ENCODE measurements around the gene ODF2L.

Gene ODF2L

DNA sequence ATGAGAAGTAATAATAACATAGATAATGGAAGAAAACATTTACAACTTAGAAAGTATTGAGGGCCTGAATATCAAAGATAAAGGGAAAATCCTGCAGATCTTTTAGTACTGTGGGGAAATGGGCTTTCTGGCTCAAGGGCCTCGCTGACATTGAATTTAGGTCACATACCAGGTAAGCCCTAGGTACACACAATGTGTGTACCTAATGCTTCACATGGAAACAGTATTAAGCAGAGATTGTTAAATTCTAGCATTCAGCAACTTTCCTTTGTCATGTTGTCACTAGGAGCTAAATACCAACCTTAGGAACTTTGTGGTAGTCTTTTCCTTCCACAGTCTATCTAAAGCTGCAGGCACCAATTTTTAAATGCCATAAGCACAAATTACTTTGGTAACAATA lies 49.7 kb downstream of the ODF2L start:
- POLR2A ChIA-PET, result no interaction called here
- CTCF ChIA-PET, result no interaction called here
- H3K4me1 ChIP-seq (ENCODE audit: control insufficient read depth, insufficient read depth, low read length), result no peaks in the 10 kb centered on the region
- H3K27ac ChIP-seq (ENCODE audit: extremely low read depth, low read depth, low read length), result no peak overlapping the region
- TF ChIP-seq, protein P1, sequence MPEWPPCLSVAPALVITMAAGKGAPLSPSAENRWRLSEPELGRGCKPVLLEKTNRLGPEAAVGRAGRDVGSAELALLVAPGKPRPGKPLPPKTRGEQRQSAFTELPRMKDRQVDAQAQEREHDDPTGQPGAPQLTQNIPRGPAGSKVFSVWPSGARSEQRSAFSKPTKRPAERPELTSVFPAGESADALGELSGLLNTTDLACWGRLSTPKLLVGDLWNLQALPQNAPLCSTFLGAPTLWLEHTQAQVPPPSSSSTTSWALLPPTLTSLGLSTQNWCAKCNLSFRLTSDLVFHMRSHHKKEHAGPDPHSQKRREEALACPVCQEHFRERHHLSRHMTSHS (tag by site-specific recombination; IDR thresholded peaks at IDR 0.05), result no peak
- TF ChIP-seq YY1 (tag by site-specific recombination; IDR thresholded peaks at IDR 0.05) (no peak), ZFP3 (tag by site-specific recombination; IDR thresholded peaks at IDR 0.05; ENCODE audit: low read depth) (no peak), ZNF791 (tag by site-specific recombination; IDR thresholded peaks at IDR 0.05) (no peak), ZNF530 (tag by site-specific recombination; IDR thresholded peaks at IDR 0.05; ENCODE audit: low read depth) (no peak), ZNF561 (tag by site-specific recombination; IDR thresholded peaks at IDR 0.05; ENCODE audit: borderline replicate concordance) (no peak), ZNF670 (tag by site-specific recombination; IDR thresholded peaks at IDR 0.05; ENCODE audit: low read depth) (no peak), KLF9 (tag by site-specific recombination; IDR thresholded peaks at IDR 0.05; ENCODE audit: low read depth) (no peak), GLI4 (tag by site-specific recombination; IDR thresholded peaks at IDR 0.05) (no peak), PRDM1 (tag by site-specific recombination; IDR thresholded peaks at IDR 0.05) (no peak), ZNF555 (tag by site-specific recombination; conservative IDR thresholded peaks at IDR 0.05) (no peak), MEIS1 (CRISPR knock-in tag; IDR thresholded peaks at IDR 0.05; ENCODE audit: borderline replicate concordance) (no peak), KLF8 (tag by site-specific recombination; IDR thresholded peaks at IDR 0.05) (no peak)
- TF ChIP-seq, protein P2, sequence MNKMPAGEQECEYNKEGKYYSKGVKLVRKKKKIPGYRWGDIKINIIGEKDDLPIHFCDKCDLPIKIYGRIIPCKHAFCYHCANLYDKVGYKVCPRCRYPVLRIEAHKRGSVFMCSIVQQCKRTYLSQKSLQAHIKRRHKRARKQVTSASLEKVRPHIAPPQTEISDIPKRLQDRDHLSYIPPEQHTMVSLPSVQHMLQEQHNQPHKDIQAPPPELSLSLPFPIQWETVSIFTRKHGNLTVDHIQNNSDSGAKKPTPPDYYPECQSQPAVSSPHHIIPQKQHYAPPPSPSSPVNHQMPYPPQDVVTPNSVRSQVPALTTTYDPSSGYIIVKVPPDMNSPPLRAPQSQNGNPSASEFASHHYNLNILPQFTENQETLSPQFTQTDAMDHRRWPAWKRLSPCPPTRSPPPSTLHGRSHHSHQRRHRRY (tag by site-specific recombination; IDR thresholded peaks at IDR 0.05), result no peak
- TF ChIP-seq, protein P3, sequence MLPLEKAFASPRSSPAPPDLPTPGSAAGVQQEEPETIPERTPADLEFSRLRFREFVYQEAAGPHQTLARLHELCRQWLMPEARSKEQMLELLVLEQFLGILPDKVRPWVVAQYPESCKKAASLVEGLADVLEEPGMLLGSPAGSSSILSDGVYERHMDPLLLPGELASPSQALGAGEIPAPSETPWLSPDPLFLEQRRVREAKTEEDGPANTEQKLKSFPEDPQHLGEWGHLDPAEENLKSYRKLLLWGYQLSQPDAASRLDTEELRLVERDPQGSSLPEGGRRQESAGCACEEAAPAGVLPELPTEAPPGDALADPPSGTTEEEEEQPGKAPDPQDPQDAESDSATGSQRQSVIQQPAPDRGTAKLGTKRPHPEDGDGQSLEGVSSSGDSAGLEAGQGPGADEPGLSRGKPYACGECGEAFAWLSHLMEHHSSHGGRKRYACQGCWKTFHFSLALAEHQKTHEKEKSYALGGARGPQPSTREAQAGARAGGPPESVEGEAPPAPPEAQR (tag by site-specific recombination; IDR thresholded peaks at IDR 0.05), result no peak
- TF ChIP-seq, protein P4, sequence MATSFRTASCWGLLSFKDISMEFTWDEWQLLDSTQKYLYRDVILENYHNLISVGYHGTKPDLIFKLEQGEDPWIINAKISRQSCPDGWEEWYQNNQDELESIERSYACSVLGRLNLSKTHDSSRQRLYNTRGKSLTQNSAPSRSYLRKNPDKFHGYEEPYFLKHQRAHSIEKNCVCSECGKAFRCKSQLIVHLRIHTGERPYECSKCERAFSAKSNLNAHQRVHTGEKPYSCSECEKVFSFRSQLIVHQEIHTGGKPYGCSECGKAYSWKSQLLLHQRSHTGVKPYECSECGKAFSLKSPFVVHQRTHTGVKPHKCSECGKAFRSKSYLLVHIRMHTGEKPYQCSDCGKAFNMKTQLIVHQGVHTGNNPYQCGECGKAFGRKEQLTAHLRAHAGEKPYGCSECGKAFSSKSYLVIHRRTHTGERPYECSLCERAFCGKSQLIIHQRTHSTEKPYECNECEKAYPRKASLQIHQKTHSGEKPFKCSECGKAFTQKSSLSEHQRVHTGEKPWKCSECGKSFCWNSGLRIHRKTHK (tag by site-specific recombination; IDR thresholded peaks at IDR 0.05), result no peak
- H3K36me3 ChIP-seq (ENCODE audit: control insufficient read depth in 2 of 2, insufficient read depth in 1 of 2, low read length in 2 of 2), result no peaks in the 10 kb centered on the region
- H3K4me3 ChIP-seq (ENCODE audit: low read depth, low read length), result no peak overlapping the region
- H3K9me3 ChIP-seq (ENCODE audit: control insufficient read depth, insufficient read depth, low read depth, low read length), result no peaks in the 10 kb centered on the region

DNA sequence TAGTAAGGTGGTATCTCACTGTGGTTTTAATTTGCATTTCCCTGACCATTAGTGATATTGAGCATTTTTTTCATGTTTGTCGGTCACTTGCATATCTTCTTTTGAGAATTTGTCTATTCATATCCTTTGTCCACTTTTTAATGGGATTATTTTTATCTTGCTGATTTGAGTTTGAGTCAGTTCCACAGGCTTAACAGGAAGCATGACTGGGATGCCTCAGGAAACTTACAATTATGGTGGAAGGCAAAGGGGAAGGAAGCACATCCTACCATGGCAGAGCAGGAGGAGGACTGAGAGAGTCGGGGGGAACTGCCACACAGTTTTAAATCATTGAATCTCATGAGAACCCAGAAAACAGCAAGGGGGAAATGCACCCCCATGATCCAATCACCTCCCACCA lies 51.1 kb downstream of the ODF2L start:
- H3K4me3 ChIP-seq (ENCODE audit: low read depth, low read length), result no peak overlapping the region
- no peaks in the 10 kb centered on the region for H3K9me3 ChIP-seq (ENCODE audit: control insufficient read depth, insufficient read depth, low read depth, low read length)
- H3K4me1 ChIP-seq (ENCODE audit: control insufficient read depth, insufficient read depth, low read length), result no peaks in the 10 kb centered on the region
- no peaks in the 10 kb centered on the region for H3K36me3 ChIP-seq (ENCODE audit: control insufficient read depth in 2 of 2, insufficient read depth in 1 of 2, low read length in 2 of 2)
- ChIA-PET POLR2A (no interaction called here), CTCF (no interaction called here)
- H3K27ac ChIP-seq (ENCODE audit: extremely low read depth, low read depth, low read length), result no peak overlapping the region
- TF ChIP-seq ZNF658 (tag by site-specific recombination; IDR thresholded peaks at IDR 0.05), result no peak
- TF ChIP-seq YY2 (tag by site-specific recombination; IDR thresholded peaks at IDR 0.05), result no peak
- TF ChIP-seq ZNF560 (tag by site-specific recombination; IDR thresholded peaks at IDR 0.05; ENCODE audit: borderline replicate concordance), result no peak
- TF ChIP-seq ZNF544 (tag by site-specific recombination; IDR thresholded peaks at IDR 0.05), result no peak
- TF ChIP-seq, protein P4 (tag by site-specific recombination; IDR thresholded peaks at IDR 0.05), result no peak
- TF ChIP-seq SP3 (tag by site-specific recombination; IDR thresholded peaks at IDR 0.05), result no peak
- TF ChIP-seq ZBTB26 (tag by site-specific recombination; optimal IDR thresholded peaks at IDR 0.05), result no peak
- TF ChIP-seq ZNF561 (tag by site-specific recombination; IDR thresholded peaks at IDR 0.05; ENCODE audit: borderline replicate concordance), result no peak
- no peak for TF ChIP-seq HOXC10 (CRISPR knock-in tag; IDR thresholded peaks at IDR 0.05)
- no peak for TF ChIP-seq ZNF146 (tag by site-specific recombination; IDR thresholded peaks at IDR 0.05)
- TF ChIP-seq, protein P5, sequence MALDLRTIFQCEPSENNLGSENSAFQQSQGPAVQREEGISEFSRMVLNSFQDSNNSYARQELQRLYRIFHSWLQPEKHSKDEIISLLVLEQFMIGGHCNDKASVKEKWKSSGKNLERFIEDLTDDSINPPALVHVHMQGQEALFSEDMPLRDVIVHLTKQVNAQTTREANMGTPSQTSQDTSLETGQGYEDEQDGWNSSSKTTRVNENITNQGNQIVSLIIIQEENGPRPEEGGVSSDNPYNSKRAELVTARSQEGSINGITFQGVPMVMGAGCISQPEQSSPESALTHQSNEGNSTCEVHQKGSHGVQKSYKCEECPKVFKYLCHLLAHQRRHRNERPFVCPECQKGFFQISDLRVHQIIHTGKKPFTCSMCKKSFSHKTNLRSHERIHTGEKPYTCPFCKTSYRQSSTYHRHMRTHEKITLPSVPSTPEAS (tag by site-specific recombination; IDR thresholded peaks at IDR 0.05), result no peak
- TF ChIP-seq ZNF404 (tag by site-specific recombination; IDR thresholded peaks at IDR 0.05), result no peak
- TF ChIP-seq ZNF555 (tag by site-specific recombination; conservative IDR thresholded peaks at IDR 0.05), result no peak
